ENCODE data around the gene PAK5.

DNA sequence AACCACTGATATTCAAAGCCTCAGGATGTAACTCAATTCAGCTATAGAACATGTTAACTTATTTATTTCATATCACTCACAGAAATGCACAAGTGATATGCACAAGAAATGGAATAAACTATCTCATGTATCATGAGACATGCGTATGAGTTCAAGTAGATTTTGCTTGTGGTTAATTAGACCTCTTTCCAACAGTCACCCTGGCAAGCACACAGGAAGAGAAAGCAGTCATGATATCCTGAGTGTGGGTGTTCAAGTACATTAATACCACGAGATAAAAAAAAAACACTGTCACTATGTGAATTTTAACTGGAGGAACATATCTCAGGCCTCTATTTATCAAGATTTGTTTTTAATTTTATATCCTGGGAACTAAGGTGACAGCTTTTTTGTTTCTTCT is 260.3 kb downstream of the PAK5 start:
- TF ChIP-seq, protein P1, sequence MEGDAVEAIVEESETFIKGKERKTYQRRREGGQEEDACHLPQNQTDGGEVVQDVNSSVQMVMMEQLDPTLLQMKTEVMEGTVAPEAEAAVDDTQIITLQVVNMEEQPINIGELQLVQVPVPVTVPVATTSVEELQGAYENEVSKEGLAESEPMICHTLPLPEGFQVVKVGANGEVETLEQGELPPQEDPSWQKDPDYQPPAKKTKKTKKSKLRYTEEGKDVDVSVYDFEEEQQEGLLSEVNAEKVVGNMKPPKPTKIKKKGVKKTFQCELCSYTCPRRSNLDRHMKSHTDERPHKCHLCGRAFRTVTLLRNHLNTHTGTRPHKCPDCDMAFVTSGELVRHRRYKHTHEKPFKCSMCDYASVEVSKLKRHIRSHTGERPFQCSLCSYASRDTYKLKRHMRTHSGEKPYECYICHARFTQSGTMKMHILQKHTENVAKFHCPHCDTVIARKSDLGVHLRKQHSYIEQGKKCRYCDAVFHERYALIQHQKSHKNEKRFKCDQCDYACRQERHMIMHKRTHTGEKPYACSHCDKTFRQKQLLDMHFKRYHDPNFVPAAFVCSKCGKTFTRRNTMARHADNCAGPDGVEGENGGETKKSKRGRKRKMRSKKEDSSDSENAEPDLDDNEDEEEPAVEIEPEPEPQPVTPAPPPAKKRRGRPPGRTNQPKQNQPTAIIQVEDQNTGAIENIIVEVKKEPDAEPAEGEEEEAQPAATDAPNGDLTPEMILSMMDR (IDR thresholded peaks at IDR 0.05), result no peak
- TF ChIP-seq POLR2A (IDR thresholded peaks at IDR 0.05) (no peak), EP300 (IDR thresholded peaks at IDR 0.05; ENCODE audit: low read depth) (no peak), POLR2AphosphoS5 (IDR thresholded peaks at IDR 0.05) (no peak)
